IPS-15b (cell line): ENCODE data around the gene ANKLE1.

Source experiments
- H3K27me3 ChIP-seq: one replicate; pipeline ENCODE4 v1.6.1; 2013; ENCODE audit warnings: low read length; ENCODE audit not compliant: control insufficient read depth, insufficient read depth
- H3K36me3 ChIP-seq: one replicate; pipeline ENCODE4 v1.6.1; 2013; ENCODE audit warnings: low read length; ENCODE audit not compliant: control insufficient read depth, insufficient read depth
- H3K4me1 ChIP-seq: one replicate; pipeline ENCODE4 v1.6.1; 2013; ENCODE audit warnings: mild to moderate bottlenecking, low read length; ENCODE audit not compliant: control insufficient read depth, insufficient read depth
- H3K4me3 ChIP-seq: one replicate; pipeline ENCODE4 v1.5.1; 2013; ENCODE audit warnings: low read depth, low read length
- H3K9ac ChIP-seq: one replicate; pipeline ENCODE4 v1.6.1; 2013; ENCODE audit warnings: low read depth, mild to moderate bottlenecking, low read length
- H3K9me3 ChIP-seq: one replicate; pipeline ENCODE4 v1.6.1; 2013; ENCODE audit warnings: mild to moderate bottlenecking, low read length; ENCODE audit not compliant: control insufficient read depth, insufficient read depth

ANKLE1 gene

GRCh38 chr19:17255150-17255621 is 26.5 kb upstream of the ANKLE1 start:
- Histone ChIP-seq H3K9ac (no peak overlapping the region), H3K27me3 (no peaks in the 10 kb centered on the region), H3K4me1 (no peaks in the 10 kb centered on the region), H3K36me3 (peaks cover 7% of the 10 kb centered on the region), H3K9me3 (no peaks in the 10 kb centered on the region), H3K4me3 (no peak overlapping the region)

GRCh38 chr19:17256130-17256529 is 25.6 kb upstream of the ANKLE1 start:
- Histone ChIP-seq H3K4me1 (no peaks in the 10 kb centered on the region), H3K4me3 (no peak overlapping the region), H3K36me3 (peaks cover 7% of the 10 kb centered on the region), H3K9ac (no peak overlapping the region), H3K27me3 (no peaks in the 10 kb centered on the region), H3K9me3 (no peaks in the 10 kb centered on the region)

DNA sequence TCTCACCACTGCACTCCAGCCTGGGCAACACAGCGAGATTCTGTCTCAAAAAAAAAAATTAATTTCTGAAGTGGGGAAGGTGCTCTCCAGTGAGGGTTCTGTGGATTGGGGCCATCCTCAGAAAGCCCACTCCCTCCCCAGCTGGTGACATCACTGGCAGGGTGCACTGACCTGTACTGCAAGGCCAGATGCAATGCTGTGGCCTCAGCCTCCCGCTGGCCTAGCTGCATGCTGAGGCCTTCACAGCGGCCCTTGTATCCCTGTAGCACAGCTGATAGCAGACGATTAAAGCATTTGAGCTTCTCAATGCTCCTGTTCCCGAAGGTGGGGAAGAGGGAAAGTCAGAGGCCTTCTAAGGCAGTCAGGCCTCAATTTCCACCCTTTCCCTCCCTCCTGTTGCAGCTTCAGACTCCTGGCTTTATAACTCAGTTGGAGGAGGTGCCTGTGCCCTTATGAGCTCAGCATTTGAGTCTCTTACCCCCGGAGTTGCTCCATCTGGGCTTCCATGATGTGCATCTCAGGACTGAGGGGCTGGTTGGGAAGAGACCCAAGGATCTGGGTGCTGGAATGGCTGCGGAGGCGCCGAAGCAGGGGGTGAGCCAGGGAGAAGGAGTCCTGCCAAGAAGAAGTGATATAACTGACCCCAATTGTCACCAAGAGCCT is 22.5 kb upstream of the ANKLE1 start:
- no peaks in the 10 kb centered on the region for H3K27me3 ChIP-seq
- no peaks in the 10 kb centered on the region for H3K9me3 ChIP-seq
- H3K9ac ChIP-seq: no peak overlapping the region
- H3K4me3 ChIP-seq: no peak overlapping the region
- peaks cover under 1% of the 10 kb centered on the region for H3K4me1 ChIP-seq
- peaks cover 2% of the 10 kb centered on the region for H3K36me3 ChIP-seq

DNA sequence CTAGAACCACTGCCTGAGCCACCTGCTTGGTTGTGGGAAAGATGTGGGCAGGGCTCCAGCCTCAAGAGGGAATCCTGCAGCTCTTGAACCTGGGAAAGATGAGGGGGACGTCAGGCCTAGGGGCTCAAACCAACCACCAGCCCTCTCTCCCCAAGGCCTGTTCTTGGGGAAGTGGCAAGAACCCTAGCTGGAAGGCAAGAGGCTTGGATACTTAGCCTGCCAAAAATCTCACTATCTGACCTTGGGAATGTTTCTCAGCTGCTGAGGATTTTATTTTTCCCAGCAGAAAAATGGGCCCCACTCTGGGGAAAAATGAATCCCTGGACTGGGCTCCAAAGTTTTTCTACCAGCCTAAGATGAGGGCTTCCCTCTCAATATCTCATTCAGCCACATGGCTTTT is 21.8 kb upstream of the ANKLE1 start:
- Histone ChIP-seq H3K27me3 (no peaks in the 10 kb centered on the region), H3K4me3 (no peak overlapping the region), H3K9ac (no peak overlapping the region), H3K36me3 (peaks cover 2% of the 10 kb centered on the region), H3K9me3 (no peaks in the 10 kb centered on the region), H3K4me1 (peaks cover 6% of the 10 kb centered on the region)

DNA sequence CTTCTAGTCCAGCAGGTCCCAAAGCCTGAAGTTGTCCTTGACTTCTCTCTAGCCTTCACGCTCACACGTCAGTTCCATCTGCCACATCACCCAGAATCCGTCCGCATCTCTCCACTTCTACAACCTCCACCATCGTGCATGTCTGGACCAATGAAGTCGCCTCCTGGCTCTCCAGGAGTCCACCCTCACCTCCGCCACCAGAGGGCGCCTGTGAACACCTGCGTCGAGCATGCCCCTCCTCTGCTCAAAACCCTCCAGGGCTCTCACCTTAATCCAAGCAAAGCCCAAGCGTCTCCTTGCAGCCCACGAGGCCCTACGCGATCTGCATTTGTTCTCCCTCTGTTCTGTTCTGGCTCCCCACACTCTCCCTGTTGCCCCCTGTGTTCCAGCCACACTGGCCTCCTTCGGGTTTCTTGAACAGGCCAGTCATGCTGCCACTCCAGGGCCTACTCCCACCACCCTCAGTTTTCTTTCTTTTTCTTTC is 20.8 kb upstream of the ANKLE1 start:
- Histone ChIP-seq H3K4me1 (peaks cover 9% of the 10 kb centered on the region), H3K27me3 (no peaks in the 10 kb centered on the region), H3K36me3 (peaks cover 2% of the 10 kb centered on the region), H3K9ac (no peak overlapping the region), H3K9me3 (no peaks in the 10 kb centered on the region), H3K4me3 (no peak overlapping the region)

DNA sequence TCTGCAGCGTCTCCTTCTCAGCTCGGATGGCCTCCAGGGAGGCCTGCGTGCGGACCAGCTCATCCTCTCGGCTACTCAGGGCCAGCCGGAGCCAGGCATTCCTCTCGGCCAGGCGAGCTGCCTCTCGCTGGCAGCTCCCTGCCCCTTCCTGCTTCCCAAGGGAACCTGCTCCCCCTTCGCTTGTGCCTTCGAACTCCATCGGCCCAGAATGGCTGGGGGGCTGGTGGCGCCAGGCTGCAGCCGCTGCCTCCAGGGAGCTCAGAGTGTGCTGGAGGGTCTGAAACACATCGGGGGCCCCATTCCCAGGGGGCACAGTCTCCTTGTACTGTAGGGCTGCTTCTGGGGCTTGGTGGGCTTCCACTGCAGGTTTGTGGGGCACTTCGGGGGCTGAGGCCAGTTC is 19.1 kb upstream of the ANKLE1 start:
- Histone ChIP-seq H3K36me3 (peaks cover 2% of the 10 kb centered on the region), H3K9ac (no peak overlapping the region), H3K4me3 (no peak overlapping the region), H3K4me1 (peaks cover 9% of the 10 kb centered on the region), H3K27me3 (no peaks in the 10 kb centered on the region), H3K9me3 (no peaks in the 10 kb centered on the region)

DNA sequence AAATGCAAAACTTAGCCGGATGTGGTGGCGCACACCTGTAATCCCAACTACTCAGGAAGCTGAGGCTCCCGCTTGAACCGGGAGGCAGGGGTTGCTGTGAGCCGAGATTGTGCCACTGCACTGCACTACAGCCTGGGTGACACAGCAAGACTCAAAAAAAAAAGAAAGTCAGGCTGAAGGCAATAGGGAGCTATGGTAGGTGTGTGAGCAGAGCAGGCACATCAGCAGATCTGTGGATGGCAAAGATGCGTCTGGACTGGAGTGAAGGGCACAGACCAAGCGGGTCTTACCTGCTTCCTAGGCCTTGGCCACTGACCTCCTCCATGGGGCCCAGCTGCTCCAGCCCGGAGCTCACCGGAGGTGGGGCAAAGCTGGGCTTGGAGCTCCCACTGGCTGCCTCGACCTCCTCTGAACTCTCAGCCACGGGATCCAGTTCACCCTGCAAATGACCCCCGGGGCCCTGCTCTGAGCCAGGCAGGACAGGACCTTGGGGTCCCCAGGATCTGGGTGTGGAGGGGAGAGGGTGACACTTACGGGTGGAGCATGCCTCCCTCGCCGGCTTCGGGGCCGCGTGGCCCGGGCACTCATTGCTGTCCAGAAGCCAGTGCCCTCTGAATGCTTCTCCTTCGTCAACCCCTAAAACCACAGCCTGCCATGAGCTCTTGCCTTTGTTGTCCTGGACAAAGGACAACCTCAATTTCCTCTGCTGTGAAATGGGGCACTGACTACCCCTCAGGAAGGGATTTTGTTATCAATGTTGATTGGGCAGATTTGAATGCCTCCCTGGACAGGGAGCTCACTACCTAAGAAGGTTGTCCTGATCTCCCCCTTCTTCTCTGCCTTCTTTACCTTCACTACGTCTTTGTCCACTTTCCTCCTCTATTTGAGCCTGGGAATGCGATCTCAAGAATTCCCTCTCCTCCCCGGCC is 17.7 kb upstream of the ANKLE1 start:
- Histone ChIP-seq H3K9me3 (no peaks in the 10 kb centered on the region), H3K4me3 (no peak overlapping the region), H3K9ac (peak overlapping the region; percentile 49), H3K36me3 (peaks cover 2% of the 10 kb centered on the region), H3K27me3 (no peaks in the 10 kb centered on the region), H3K4me1 (peaks cover 9% of the 10 kb centered on the region)

DNA sequence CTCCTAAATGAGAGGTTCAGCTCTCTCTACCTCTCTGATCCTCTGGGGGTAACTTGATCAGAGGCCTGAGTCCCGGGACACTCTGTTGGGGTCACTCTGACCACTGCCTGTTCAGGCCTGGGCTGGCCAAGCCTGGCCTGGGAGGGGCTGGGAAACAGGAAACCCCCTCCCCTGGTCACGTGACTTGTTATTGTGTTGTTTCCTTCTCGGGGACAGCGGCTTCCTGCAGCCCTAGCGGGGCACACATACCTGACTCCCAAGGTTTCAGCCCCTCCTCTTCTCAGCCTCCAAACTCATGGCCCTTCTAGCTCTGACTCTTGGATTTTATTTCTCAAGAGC is 17.1 kb upstream of the ANKLE1 start, which contains the start of gene USHBP1:
TSS of gene USHBP1 (minus strand) at position 105 of the 339 bp plus-strand sequence. CDS start 446 bp downstream, outside the sequence.
- peak within 1 kb of the TSS; percentile 49 for H3K9ac ChIP-seq
- peaks cover 9% of the 10 kb centered on the region for H3K4me1 ChIP-seq
- no peaks in the 10 kb centered on the region for H3K27me3 ChIP-seq
- peaks cover 3% of the 10 kb centered on the region for H3K36me3 ChIP-seq
- H3K9me3 ChIP-seq: no peaks in the 10 kb centered on the region
- peak within 1 kb of the TSS; percentile 13 for H3K4me3 ChIP-seq

GRCh38 chr19:17266026-17266425 is 15.7 kb upstream of the ANKLE1 start:
- Histone ChIP-seq H3K9ac (no peak overlapping the region), H3K36me3 (peaks cover 7% of the 10 kb centered on the region), H3K4me3 (no peak overlapping the region), H3K27me3 (no peaks in the 10 kb centered on the region), H3K4me1 (peaks cover 9% of the 10 kb centered on the region), H3K9me3 (no peaks in the 10 kb centered on the region)

- Histone ChIP-seq H3K9ac (no peak overlapping the region), H3K27me3 (no peaks in the 10 kb centered on the region)
Measured at GRCh38 chr19:17266589-17266974, 15.1 kb upstream of the ANKLE1 start.

GRCh38 chr19:17266975-17267788 is 14.5 kb upstream of the ANKLE1 start, which contains the start of gene BABAM1:
Gene BABAM1 (plus strand): TSS chr19:17267443. CDS start chr19:17268807, 1,364 bp downstream.
- Histone ChIP-seq H3K27me3 (no peaks in the 10 kb centered on the region), H3K9me3 (no peaks in the 10 kb centered on the region), H3K4me1 (peaks cover 9% of the 10 kb centered on the region), H3K36me3 (peaks cover 13% of the 10 kb centered on the region), H3K9ac (peak within 1 kb of the TSS; percentile 82), H3K4me3 (peak within 1 kb of the TSS; percentile 93)

More at GRCh38 chr19:17266589-17266974, 15.1 kb upstream of the ANKLE1 start:
- Histone ChIP-seq H3K4me1 (peaks cover 9% of the 10 kb centered on the region), H3K36me3 (peaks cover 12% of the 10 kb centered on the region), H3K4me3 (no peak overlapping the region), H3K9me3 (no peaks in the 10 kb centered on the region)
